GM19099 (cell line): ENCODE measurements around the gene PHRF1.

Experiments used
- POLR2A ChIP-seq: IDR thresholded peaks from 3 replicates; pipeline ENCODE4 v1.6.1; 2011; ENCODE audit warnings: low read depth; ENCODE audit not compliant: insufficient read length; ENCODE audit errors: extremely low read depth

The PHRF1 gene

GRCh38 chr11:607971-608659 lies 31.8 kb downstream of the PHRF1 start:
- TF ChIP-seq POLR2A = no peak

- no peak for TF ChIP-seq POLR2A
These were observed 32.6 kb downstream of the PHRF1 start for GRCh38 chr11:608791-609251.

- TF ChIP-seq POLR2A = no peak
These were observed 33.1 kb downstream of the PHRF1 start for GRCh38 chr11:609341-609811.

GRCh38 chr11:610146-610801 lies 34.0 kb downstream of the PHRF1 start:
- TF ChIP-seq POLR2A = no peak

- peak; percentile 42 for TF ChIP-seq POLR2A
These were observed 35.0 kb downstream of the PHRF1 start for GRCh38 chr11:611001-611996.

- TF ChIP-seq POLR2A = no peak
These were observed 36.1 kb downstream of the PHRF1 start for GRCh38 chr11:612201-612960.

GRCh38 chr11:612961-613300 lies 36.7 kb downstream of the PHRF1 start:
- no peak for TF ChIP-seq POLR2A

- peak; percentile 48 for TF ChIP-seq POLR2A
These were observed 37.2 kb downstream of the PHRF1 start for GRCh38 chr11:613369-613968.

GRCh38 chr11:614021-614622 lies 37.9 kb downstream of the PHRF1 start:
- TF ChIP-seq POLR2A = peak; percentile 4

GRCh38 chr11:614623-615503 lies 38.6 kb downstream of the PHRF1 start:
- no peak for TF ChIP-seq POLR2A

- peak; percentile 99 for TF ChIP-seq POLR2A
These were observed 39.4 kb downstream of the PHRF1 start, which contains the start of gene IRF7 for GRCh38 chr11:615504-616319. Gene IRF7, minus strand, starts transcription at chr11:615950. Its CDS starts 586 bp downstream, at chr11:615364.
